Trophoblast cell (in vitro differentiated cells and primary cell): ENCODE results near the gene ADSL.

Experiments
- DNase-seq, 2 donors: peaks; one replicate each; pipeline ENCODE4 v3.0.0-alpha.2; 2016
- H2AFZ ChIP-seq: 2 replicates; pipeline ENCODE4 v1.6.1; 2013; ENCODE audit warnings: low read length, moderate library complexity, mild to moderate bottlenecking; ENCODE audit not compliant: insufficient read depth, poor library complexity
- H2AK5ac ChIP-seq: 2 replicates; pipeline ENCODE4 v1.6.1; 2013; ENCODE audit warnings: mild to moderate bottlenecking, low read length
- H2BK120ac ChIP-seq: 2 replicates; pipeline ENCODE4 v1.6.1; 2013; ENCODE audit warnings: low read length, mild to moderate bottlenecking, moderate library complexity; ENCODE audit not compliant: insufficient read depth, poor library complexity
- H2BK12ac ChIP-seq: 2 replicates; pipeline ENCODE4 v1.6.1; 2013; ENCODE audit warnings: mild to moderate bottlenecking, low read length, moderate library complexity
- H2BK5ac ChIP-seq: 2 replicates; pipeline ENCODE4 v1.6.1; 2013; ENCODE audit warnings: low read length, low read depth, moderate library complexity, mild to moderate bottlenecking; ENCODE audit not compliant: poor library complexity
- H3K14ac ChIP-seq: 2 replicates; pipeline ENCODE4 v1.6.1; 2013; ENCODE audit warnings: mild to moderate bottlenecking, low read length
- H3K18ac ChIP-seq: 2 replicates; pipeline ENCODE4 v1.6.1; 2013; ENCODE audit warnings: mild to moderate bottlenecking, low read length
- H3K23ac ChIP-seq: 2 replicates; pipeline ENCODE4 v1.6.1; 2013; ENCODE audit warnings: low read length
- H3K27ac ChIP-seq: 2 replicates; pipeline ENCODE4 v1.5.1; 2013; ENCODE audit warnings: low read depth, mild to moderate bottlenecking, inconsistent platforms, low read length, moderate library complexity
- H3K27me3 ChIP-seq: 2 replicates; pipeline ENCODE4 v1.6.1; 2013; ENCODE audit warnings: inconsistent platforms, mild to moderate bottlenecking, low read length, moderate library complexity; ENCODE audit not compliant: insufficient read depth
- H3K36me3 ChIP-seq, 2 experiments: 1 replicate in 1 of 2; 2 replicates in 1 of 2; pipeline ENCODE4 v1.6.1; 2013; ENCODE audit warnings: low read length in 2 of 2, mild to moderate bottlenecking in 2 of 2, moderate library complexity in 1 of 2; ENCODE audit not compliant: insufficient read depth in 2 of 2, control insufficient read depth in 1 of 2
- H3K4ac ChIP-seq: 2 replicates; pipeline ENCODE4 v1.6.1; 2013; ENCODE audit warnings: low read depth, mild to moderate bottlenecking, low read length, moderate library complexity
- H3K4me1 ChIP-seq, 2 experiments: 1 replicate in 1 of 2; 2 replicates in 1 of 2; pipeline ENCODE4 v1.6.1; 2013; ENCODE audit warnings: low read length in 2 of 2, mild to moderate bottlenecking in 2 of 2, moderate library complexity in 1 of 2; ENCODE audit not compliant: insufficient read depth in 2 of 2, control insufficient read depth in 1 of 2
- H3K4me2 ChIP-seq: 2 replicates; pipeline ENCODE4 v1.6.1; 2013; ENCODE audit warnings: inconsistent platforms, mild to moderate bottlenecking, low read length, moderate library complexity
- H3K4me3 ChIP-seq: 2 replicates; pipeline ENCODE4 v1.5.1; 2013; ENCODE audit warnings: mild to moderate bottlenecking, low read depth, low read length, inconsistent platforms
- H3K79me1 ChIP-seq: one replicate; pipeline ENCODE4 v1.6.1; 2013; ENCODE audit warnings: low read length
- H3K79me2 ChIP-seq: 2 replicates; pipeline ENCODE4 v1.6.1; 2013; ENCODE audit warnings: low read length, mild to moderate bottlenecking; ENCODE audit not compliant: control insufficient read depth, insufficient read depth, poor library complexity
- H3K9ac ChIP-seq: 2 replicates; pipeline ENCODE4 v1.6.1; 2013; ENCODE audit warnings: mild to moderate bottlenecking, low read length
- H3K9me3 ChIP-seq: 2 replicates; pipeline ENCODE4 v1.6.1; 2013; ENCODE audit warnings: low read depth, mild to moderate bottlenecking, control low read depth, inconsistent platforms, low read length; ENCODE audit not compliant: insufficient read depth
- H4K12ac ChIP-seq: 2 replicates; pipeline ENCODE4 v1.6.1; 2013; ENCODE audit warnings: low read depth, mild to moderate bottlenecking, low read length, moderate library complexity
- H4K8ac ChIP-seq: 2 replicates; pipeline ENCODE4 v1.6.1; 2013; ENCODE audit warnings: low read depth, mild to moderate bottlenecking, low read length, moderate library complexity
- H4K91ac ChIP-seq: one replicate; pipeline ENCODE4 v1.6.1; 2013; ENCODE audit warnings: low read depth, mild to moderate bottlenecking, low read length, moderate library complexity
- WGBS: extraction: QIAGEN DNeasy Blood & Tissue Kit; methylation state at CpG from one replicate; pipeline ENCODE4 v1.1.7; 2013; ENCODE audit warnings: missing lambda C conversion rate; ENCODE audit not compliant: insufficient read length, insufficient coverage; ENCODE audit errors: extremely low coverage; 5-methylcytosine and 5-hydroxymethylcytosine counted together

Gene ADSL

DNA sequence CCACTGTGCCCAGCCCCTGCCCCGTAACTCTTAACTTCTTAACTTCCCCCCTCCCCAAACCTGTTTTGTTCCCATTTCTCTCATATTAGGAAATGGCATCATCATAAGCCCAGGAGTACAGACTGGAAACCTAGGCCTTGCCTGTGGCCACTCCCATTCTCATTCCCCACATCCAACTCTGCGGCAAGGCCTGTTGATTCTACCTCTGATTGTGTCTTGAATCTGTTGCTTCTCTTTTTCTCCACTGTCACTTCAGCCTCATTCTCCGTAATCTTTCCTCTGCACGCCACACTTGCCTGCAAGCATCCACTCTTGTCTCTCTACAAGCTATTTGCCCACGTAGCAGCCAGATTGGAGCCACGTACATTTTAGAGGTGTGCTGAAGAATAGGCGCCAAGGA is 49.3 kb downstream of the ADSL start:
- Histone ChIP-seq H3K27me3 (no peaks in the 10 kb centered on the region), H3K4ac (no peak overlapping the region), H4K91ac (no peak overlapping the region), H4K8ac (no peak overlapping the region), H3K27ac (no peak overlapping the region), H3K79me1 (peaks cover 6% of the 10 kb centered on the region), H3K79me2 (peaks cover 2% of the 10 kb centered on the region), H2BK120ac (no peak overlapping the region), H3K4me3 (no peak overlapping the region), H3K4me1 (peaks cover 4 to 12% of the 10 kb centered on the region in 2 experiments), H3K9me3 (no peaks in the 10 kb centered on the region), H2BK5ac (no peak overlapping the region), H2AK5ac (no peak overlapping the region), H2AFZ (no peak overlapping the region), H4K12ac (no peak overlapping the region), H3K23ac (no peak overlapping the region), H3K36me3 (peaks cover under 1 to 1% of the 10 kb centered on the region in 2 experiments), H3K4me2 (no peak overlapping the region), H2BK12ac (peak overlapping the region; percentile 29), H3K14ac (no peak overlapping the region), H3K18ac (no peak overlapping the region), H3K9ac (no peak overlapping the region)
- WGBS, result no CpG with 5 or more reads among the region's 7 CpGs
- no peak for DNase-seq

DNA sequence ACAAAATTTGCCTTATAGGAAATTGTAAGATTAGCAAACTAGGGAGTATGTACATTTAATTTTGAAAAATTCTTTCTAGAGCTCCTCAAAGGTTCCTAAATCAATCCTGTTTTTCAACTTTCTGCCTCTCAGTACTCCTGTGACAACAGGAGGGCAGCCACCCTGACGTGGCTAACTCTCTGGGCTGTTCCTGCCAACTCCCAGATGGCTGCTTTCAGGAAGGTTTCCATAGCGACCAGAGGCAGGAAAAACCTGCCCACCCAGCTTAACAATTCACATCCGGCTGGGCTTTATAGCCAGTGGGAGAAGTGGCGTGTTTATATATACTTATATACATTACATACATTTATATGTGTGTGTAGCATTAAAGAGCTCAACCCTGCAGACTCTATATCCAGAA is 50.6 kb downstream of the ADSL start:
- H2BK12ac ChIP-seq, result no peak overlapping the region
- WGBS, result no CpG with 5 or more reads among the region's 4 CpGs
- peak; percentile 95 to 98 for DNase-seq
- no peak overlapping the region for H3K14ac ChIP-seq
- no peak overlapping the region for H2BK120ac ChIP-seq
- no peak overlapping the region for H2AFZ ChIP-seq
- no peak overlapping the region for H4K12ac ChIP-seq
- H4K91ac ChIP-seq, result peak overlapping the region; percentile 16
- H3K4me3 ChIP-seq, result no peak overlapping the region
- H3K36me3 ChIP-seq, result peaks cover 7 to 10% of the 10 kb centered on the region in 2 experiments
- H3K4me1 ChIP-seq, result peaks cover 4 to 12% of the 10 kb centered on the region in 2 experiments
- peak overlapping the region; percentile 29 for H3K4me2 ChIP-seq
- H2AK5ac ChIP-seq, result no peak overlapping the region
- no peak overlapping the region for H3K4ac ChIP-seq
- H3K18ac ChIP-seq, result no peak overlapping the region
- H3K27me3 ChIP-seq, result no peaks in the 10 kb centered on the region
- peak overlapping the region; percentile 65 for H2BK5ac ChIP-seq
- no peaks in the 10 kb centered on the region for H3K9me3 ChIP-seq
- no peak overlapping the region for H3K9ac ChIP-seq
- H3K27ac ChIP-seq, result peak overlapping the region; percentile 88
- peaks cover 6% of the 10 kb centered on the region for H3K79me1 ChIP-seq
- H4K8ac ChIP-seq, result no peak overlapping the region
- no peak overlapping the region for H3K23ac ChIP-seq
- peaks cover 2% of the 10 kb centered on the region for H3K79me2 ChIP-seq

- peak in 1 of 2 donors; percentile 25 for DNase-seq
- Histone ChIP-seq H4K91ac (peak overlapping the region; percentile 95), H2BK12ac (peak overlapping the region; percentile 97), H3K4me2 (no peak overlapping the region), H3K14ac (peak overlapping the region; percentile 92), H3K4me3 (no peak overlapping the region), H3K18ac (no peak overlapping the region), H3K36me3 (peaks cover 7 to 14% of the 10 kb centered on the region in 2 experiments), H3K79me2 (peaks cover 2% of the 10 kb centered on the region), H3K4ac (peak overlapping the region; percentile 57), H4K8ac (no peak overlapping the region), H3K9ac (no peak overlapping the region), H3K27me3 (no peaks in the 10 kb centered on the region), H2AFZ (no peak overlapping the region), H4K12ac (no peak overlapping the region), H2BK5ac (peak overlapping the region; percentile 90), H3K23ac (no peak overlapping the region), H3K27ac (peak overlapping the region; percentile 77), H3K79me1 (peaks cover 6% of the 10 kb centered on the region), H2AK5ac (peak overlapping the region; percentile 38), H2BK120ac (peak overlapping the region; percentile 94), H3K4me1 (peaks cover 4 to 12% of the 10 kb centered on the region in 2 experiments), H3K9me3 (no peaks in the 10 kb centered on the region)
- WGBS, result no CpG with 5 or more reads among the region's 1 CpG
These were observed 51.1 kb downstream of the ADSL start for GRCh38 chr22:40397396-40397795.

DNA sequence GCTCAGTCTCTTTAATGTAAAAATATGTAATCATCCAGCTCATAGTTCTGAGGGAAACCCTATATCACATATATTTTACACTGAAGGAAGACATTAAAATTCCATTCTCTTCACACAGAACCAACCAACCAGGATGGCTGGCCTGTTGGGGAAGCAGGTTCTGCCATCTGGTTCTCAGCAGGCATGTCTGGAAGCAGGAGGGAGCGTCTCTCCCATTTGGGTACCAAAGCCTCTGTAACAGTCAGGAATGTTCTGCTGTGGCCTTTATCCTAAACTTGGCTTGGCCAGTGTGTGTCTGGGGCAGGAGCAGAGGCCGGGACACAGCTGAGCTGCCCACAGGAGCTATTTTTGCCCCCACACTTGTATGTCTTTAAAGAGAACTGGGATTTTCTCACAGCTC is 53.3 kb downstream of the ADSL start:
- no peaks in the 10 kb centered on the region for H3K27me3 ChIP-seq
- no peak overlapping the region for H3K4ac ChIP-seq
- no peak overlapping the region for H2AFZ ChIP-seq
- no peak overlapping the region for H4K8ac ChIP-seq
- no peak overlapping the region for H3K9ac ChIP-seq
- peaks cover 22 to 32% of the 10 kb centered on the region in 2 experiments for H3K36me3 ChIP-seq
- H2AK5ac ChIP-seq, result no peak overlapping the region
- H3K4me2 ChIP-seq, result no peak overlapping the region
- H2BK5ac ChIP-seq, result no peak overlapping the region
- H3K79me2 ChIP-seq, result peaks cover 2% of the 10 kb centered on the region
- no peak for DNase-seq
- no CpG with 5 or more reads among the region's 2 CpGs for WGBS
- peaks cover 6% of the 10 kb centered on the region for H3K79me1 ChIP-seq
- H3K4me3 ChIP-seq, result no peak overlapping the region
- peaks cover 4 to 12% of the 10 kb centered on the region in 2 experiments for H3K4me1 ChIP-seq
- H2BK120ac ChIP-seq, result no peak overlapping the region
- H2BK12ac ChIP-seq, result no peak overlapping the region
- H3K14ac ChIP-seq, result no peak overlapping the region
- no peak overlapping the region for H4K12ac ChIP-seq
- H3K27ac ChIP-seq, result no peak overlapping the region
- H3K9me3 ChIP-seq, result no peaks in the 10 kb centered on the region
- H4K91ac ChIP-seq, result no peak overlapping the region
- H3K23ac ChIP-seq, result no peak overlapping the region
- H3K18ac ChIP-seq, result no peak overlapping the region
